H9 (cell line): Measurements from ENCODE around the gene SLC16A13. TPM values are rescaled to one million over a fixed set of nuclear protein-coding genes. Genes with fewer than 3 reads are reported as not detected.

Experiments used
- DNase-seq: peaks from one replicate; pipeline ENCODE4 v3.0.0-alpha.2; 2017
- H2AFZ ChIP-seq: one replicate; pipeline ENCODE4 v1.6.1; 2013; ENCODE audit warnings: mild to moderate bottlenecking, low read length, control low read depth, moderate library complexity
- H2AK5ac ChIP-seq: 2 replicates; pipeline ENCODE4 v1.6.1; 2013; ENCODE audit warnings: low read length, control low read depth, mixed read lengths; ENCODE audit not compliant: insufficient read length
- H2BK120ac ChIP-seq: one replicate; pipeline ENCODE4 v1.6.1; 2013; ENCODE audit warnings: low read depth, mild to moderate bottlenecking, low read length, control low read depth, inconsistent platforms; ENCODE audit not compliant: poor library complexity, severe bottlenecking
- H2BK12ac ChIP-seq: 2 replicates; pipeline ENCODE4 v1.6.1; 2013; ENCODE audit warnings: low read length, control low read depth, mixed read lengths, low read depth; ENCODE audit not compliant: insufficient read length
- H2BK15ac ChIP-seq: 2 replicates; pipeline ENCODE4 v1.6.1; 2013; ENCODE audit warnings: low read depth, low read length, control low read depth
- H2BK20ac ChIP-seq: one replicate; pipeline ENCODE4 v1.6.1; 2013; ENCODE audit warnings: low read depth, mild to moderate bottlenecking, low read length, control low read depth, inconsistent platforms; ENCODE audit not compliant: poor library complexity, severe bottlenecking
- H2BK5ac ChIP-seq: 2 replicates; pipeline ENCODE4 v1.6.1; 2013; ENCODE audit warnings: low read length, control low read depth, mixed read lengths; ENCODE audit not compliant: insufficient read length
- H3K14ac ChIP-seq: 2 replicates; pipeline ENCODE4 v1.6.1; 2013; ENCODE audit warnings: low read length, control low read depth; ENCODE audit not compliant: insufficient read depth
- H3K18ac ChIP-seq: 2 replicates; pipeline ENCODE4 v1.6.1; 2013; ENCODE audit warnings: low read depth, mild to moderate bottlenecking, mixed read lengths, low read length, control low read depth; ENCODE audit not compliant: insufficient read length
- H3K23ac ChIP-seq: 2 replicates; pipeline ENCODE4 v1.6.1; 2013; ENCODE audit warnings: low read length, control low read depth, mixed read lengths, low read depth; ENCODE audit not compliant: insufficient read length
- H3K23me2 ChIP-seq: 2 replicates; pipeline ENCODE4 v1.6.1; 2013; ENCODE audit warnings: low read depth, mild to moderate bottlenecking, mixed read lengths, low read length, control low read depth; ENCODE audit not compliant: insufficient read length, poor library complexity, severe bottlenecking
- H3K27ac ChIP-seq: 2 replicates; pipeline ENCODE4 v1.5.1; 2013; ENCODE audit warnings: low read length, control low read depth, mixed read lengths, low read depth; ENCODE audit not compliant: insufficient read length
- H3K27me3 ChIP-seq: 2 replicates; pipeline ENCODE4 v1.6.1; 2013; ENCODE audit warnings: low read length, control low read depth, inconsistent platforms; ENCODE audit not compliant: insufficient read depth
- H3K4ac ChIP-seq: 2 replicates; pipeline ENCODE4 v1.6.1; 2013; ENCODE audit warnings: low read depth, mild to moderate bottlenecking, control low read depth, inconsistent platforms, low read length, moderate library complexity
- H3K4me1 ChIP-seq: 2 replicates; pipeline ENCODE4 v1.6.1; 2013; ENCODE audit warnings: low read length, control low read depth, inconsistent platforms; ENCODE audit not compliant: insufficient read depth
- H3K4me2 ChIP-seq: 2 replicates; pipeline ENCODE4 v1.6.1; 2013; ENCODE audit warnings: low read length, control low read depth, mixed read lengths; ENCODE audit not compliant: insufficient read length, insufficient read depth
- H3K56ac ChIP-seq: 2 replicates; pipeline ENCODE4 v1.6.1; 2013; ENCODE audit warnings: low read depth, mild to moderate bottlenecking, mixed read lengths, low read length, control low read depth; ENCODE audit not compliant: insufficient read length
- H3K79me1 ChIP-seq: 2 replicates; pipeline ENCODE4 v1.6.1; 2013; ENCODE audit warnings: low read depth, mild to moderate bottlenecking, moderate library complexity, low read length, control low read depth, inconsistent platforms; ENCODE audit not compliant: insufficient read depth, poor library complexity, severe bottlenecking
- H3K79me2 ChIP-seq: 2 replicates; pipeline ENCODE4 v1.6.1; 2013; ENCODE audit warnings: low read length, control low read depth, inconsistent platforms; ENCODE audit not compliant: insufficient read depth
- H3K9ac ChIP-seq: 2 replicates; pipeline ENCODE4 v1.6.1; 2013; ENCODE audit warnings: low read length, control low read depth, mixed read lengths; ENCODE audit not compliant: insufficient read length; ENCODE audit errors: extremely low read depth
- H3K9me3 ChIP-seq: one replicate; pipeline ENCODE4 v1.6.1; 2013; ENCODE audit warnings: low read depth, low read length, inconsistent platforms; ENCODE audit not compliant: control insufficient read depth
- H3T11ph ChIP-seq: one replicate; pipeline ENCODE4 v1.6.1; 2013; ENCODE audit warnings: mild to moderate bottlenecking, low read length, control low read depth, inconsistent platforms
- H4K20me1 ChIP-seq: one replicate; pipeline ENCODE4 v1.6.1; 2013; ENCODE audit not compliant: control insufficient read depth, insufficient read length, insufficient read depth
- H4K5ac ChIP-seq: 2 replicates; pipeline ENCODE4 v1.6.1; 2013; ENCODE audit warnings: low read depth, mild to moderate bottlenecking, mixed read lengths, low read length, control low read depth; ENCODE audit not compliant: insufficient read length
- H4K8ac ChIP-seq: replicated peaks from 2 replicates; pipeline ENCODE4 v1.6.1; 2013; ENCODE audit warnings: low read length, control low read depth, mixed read lengths, low read depth; ENCODE audit not compliant: insufficient read length
- H4K91ac ChIP-seq: 2 replicates; pipeline ENCODE4 v1.6.1; 2013; ENCODE audit warnings: low read depth, mild to moderate bottlenecking, moderate library complexity, mixed read lengths, low read length, control low read depth; ENCODE audit not compliant: insufficient read length
- H3K27ac Mint-ChIP-seq, 3 experiments: 2 replicates in 2 of 3; 3 replicates in 1 of 3; pipeline ENCODE4 v1.8.0; 2020 to 2021; ENCODE audit warnings: mixed read lengths in 3 of 3, mild to moderate bottlenecking in 1 of 3, moderate library complexity in 1 of 3
- H3K27me3 Mint-ChIP-seq: 2 replicates; pipeline ENCODE4 v1.8.0; 2021; ENCODE audit warnings: low read depth, mild to moderate bottlenecking, moderate library complexity, mixed read lengths
- H3K36me3 Mint-ChIP-seq, 3 experiments: 2 replicates in 2 of 3; 3 replicates in 1 of 3; pipeline ENCODE4 v1.8.0; 2020 to 2021; ENCODE audit warnings: low read depth in 3 of 3, mixed read lengths in 3 of 3; ENCODE audit not compliant: insufficient read depth in 1 of 3
- H3K4me1 Mint-ChIP-seq, 2 experiments: 2 replicates each; pipeline ENCODE4 v1.8.0; 2020; ENCODE audit warnings: mixed read lengths in 2 of 2
- H3K4me3 Mint-ChIP-seq, 2 experiments: 2 replicates in 1 of 2; 3 replicates in 1 of 2; pipeline ENCODE4 v1.8.0; 2020 to 2021; ENCODE audit warnings: mild to moderate bottlenecking in 2 of 2, mixed read lengths in 2 of 2, moderate library complexity in 1 of 2
- H3K9me3 Mint-ChIP-seq, 2 experiments: 2 replicates in 1 of 2; 3 replicates in 1 of 2; pipeline ENCODE4 v1.8.0; 2020; ENCODE audit warnings: mild to moderate bottlenecking in 2 of 2, mixed read lengths in 2 of 2, moderate library complexity in 1 of 2
- WGBS: extraction: QIAGEN DNeasy Blood & Tissue Kit; methylation state at CpG from one replicate; pipeline ENCODE4 v1.1.7; 2013; ENCODE audit warnings: missing lambda C conversion rate, low lambda C conversion rate, mixed read lengths; ENCODE audit not compliant: insufficient read length; ENCODE audit errors: extremely low coverage; 5-methylcytosine and 5-hydroxymethylcytosine counted together
- total RNA-seq: library from RNA; stranded (reverse); gene quantifications from 2 replicates; pipeline ENCODE4 v1.2.1, GENCODE V29; 2021
- TF ChIP-seq, protein P1 (sequence below): fragments of 200-600 bp; sonication (generic); conservative IDR thresholded peaks from 3 replicates; pipeline ENCODE4 v1.8.0; 2021; ENCODE audit warnings: antibody characterized with exemption, mild to moderate bottlenecking

Gene SLC16A13
- total RNA-seq, 1 experiment from 2014 or later: 6.1 TPM

DNA sequence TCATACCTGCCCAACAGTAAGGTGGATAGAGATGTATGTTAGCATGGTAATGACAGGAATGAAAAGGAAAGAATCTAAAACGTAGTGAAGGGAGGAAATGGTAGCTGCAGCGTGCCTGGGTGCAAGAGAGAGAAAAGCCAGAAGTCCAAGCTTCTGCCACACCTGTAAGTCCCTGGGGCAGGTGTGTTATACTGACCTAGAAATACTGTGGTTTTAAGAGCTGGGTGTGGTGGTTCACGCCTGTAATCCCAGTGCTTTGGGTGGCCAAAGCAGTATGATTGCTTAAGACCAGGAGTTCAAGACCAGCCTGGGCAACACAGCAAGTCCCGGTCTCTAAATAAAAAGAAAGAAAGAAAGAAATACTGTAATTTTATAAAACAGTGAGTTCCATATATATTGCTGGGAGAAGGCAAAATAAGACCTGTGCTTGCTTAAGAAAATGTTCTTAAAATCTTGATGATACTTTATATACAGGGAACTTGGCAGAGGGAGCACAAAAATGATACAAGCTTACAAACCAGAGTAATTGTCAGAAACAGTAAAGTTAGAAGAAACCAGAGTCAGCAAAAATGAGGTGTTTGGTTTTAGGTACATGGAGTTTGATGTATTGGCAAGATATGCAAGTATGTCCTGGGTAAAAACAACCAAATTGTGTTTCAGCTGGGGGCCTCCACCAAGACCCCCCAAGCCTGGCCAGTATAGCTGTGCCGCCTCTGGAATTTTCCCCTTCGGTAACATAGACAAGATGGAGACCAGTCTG, 33.3 kb upstream of the SLC16A13 start:
- no peak overlapping the region for H3K27ac ChIP-seq
- no peak overlapping the region for H3K9ac ChIP-seq
- no peak overlapping the region for H3K4me2 ChIP-seq
- no peaks in the 10 kb centered on the region for H3K23me2 ChIP-seq
- H3K27ac Mint-ChIP-seq: no peak overlapping the region
- no peak overlapping the region for H2BK15ac ChIP-seq
- H4K5ac ChIP-seq: no peak overlapping the region
- no peak for DNase-seq
- no peak overlapping the region for H2BK12ac ChIP-seq
- H3K4me1 ChIP-seq: no peaks in the 10 kb centered on the region
- no peak overlapping the region for H3K4me3 Mint-ChIP-seq
- H3K56ac ChIP-seq: no peak overlapping the region
- no peak overlapping the region for H3K18ac ChIP-seq
- no peaks in the 10 kb centered on the region for H3K27me3 Mint-ChIP-seq
- H3K23ac ChIP-seq: no peak overlapping the region
- no peaks in the 10 kb centered on the region for H3K79me2 ChIP-seq
- no peaks in the 10 kb centered on the region for H3K9me3 ChIP-seq
- no peaks in the 10 kb centered on the region for H3K27me3 ChIP-seq
- H3K14ac ChIP-seq: no peak overlapping the region
- H3K4ac ChIP-seq: no peak overlapping the region
- no peaks in the 10 kb centered on the region for H4K20me1 ChIP-seq
- H3K36me3 Mint-ChIP-seq: peaks cover 12 to 44% (median 19%) of the 10 kb centered on the region in 3 experiments; a peak in 6 of 7 replicates
- H3T11ph ChIP-seq: no peak overlapping the region
- H2AK5ac ChIP-seq: no peak overlapping the region
- no peak overlapping the region for H2BK5ac ChIP-seq
- no CpG with 5 or more reads among the region's 6 CpGs for WGBS
- H2BK20ac ChIP-seq: no peak overlapping the region
- no peaks in the 10 kb centered on the region for H3K9me3 Mint-ChIP-seq
- no peaks in the 10 kb centered on the region for H3K4me1 Mint-ChIP-seq
- no peak overlapping the region for H2BK120ac ChIP-seq
- H4K91ac ChIP-seq: no peak overlapping the region
- H3K79me1 ChIP-seq: no peaks in the 10 kb centered on the region
- no peak overlapping the region for H2AFZ ChIP-seq
- H4K8ac ChIP-seq: no peak overlapping the region
- TF ChIP-seq, protein P1, sequence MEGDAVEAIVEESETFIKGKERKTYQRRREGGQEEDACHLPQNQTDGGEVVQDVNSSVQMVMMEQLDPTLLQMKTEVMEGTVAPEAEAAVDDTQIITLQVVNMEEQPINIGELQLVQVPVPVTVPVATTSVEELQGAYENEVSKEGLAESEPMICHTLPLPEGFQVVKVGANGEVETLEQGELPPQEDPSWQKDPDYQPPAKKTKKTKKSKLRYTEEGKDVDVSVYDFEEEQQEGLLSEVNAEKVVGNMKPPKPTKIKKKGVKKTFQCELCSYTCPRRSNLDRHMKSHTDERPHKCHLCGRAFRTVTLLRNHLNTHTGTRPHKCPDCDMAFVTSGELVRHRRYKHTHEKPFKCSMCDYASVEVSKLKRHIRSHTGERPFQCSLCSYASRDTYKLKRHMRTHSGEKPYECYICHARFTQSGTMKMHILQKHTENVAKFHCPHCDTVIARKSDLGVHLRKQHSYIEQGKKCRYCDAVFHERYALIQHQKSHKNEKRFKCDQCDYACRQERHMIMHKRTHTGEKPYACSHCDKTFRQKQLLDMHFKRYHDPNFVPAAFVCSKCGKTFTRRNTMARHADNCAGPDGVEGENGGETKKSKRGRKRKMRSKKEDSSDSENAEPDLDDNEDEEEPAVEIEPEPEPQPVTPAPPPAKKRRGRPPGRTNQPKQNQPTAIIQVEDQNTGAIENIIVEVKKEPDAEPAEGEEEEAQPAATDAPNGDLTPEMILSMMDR: no peak
